Keratinocyte (primary cell): ENCODE measurements around the gene MYT1.
"Not testable (repeated sequence)": the region's sequence is repeated elsewhere in the genome, so short reads cannot be mapped to it uniquely, and the experiment has no call there.

ENCODE experiments used
- CTCF ChIP-seq, 3 experiments: IDR thresholded peaks in 1 of 3; conservative IDR thresholded peaks in 1 of 3; optimal IDR thresholded peaks in 1 of 3; 2 replicates in 2 of 3; 3 replicates in 1 of 3; pipeline versions ENCODE3 to v1.5.1; 2011; ENCODE audit warnings: low read length in 3 of 3, mild to moderate bottlenecking in 3 of 3, moderate library complexity in 2 of 3, control low read depth in 1 of 3, inconsistent platforms in 1 of 3; ENCODE audit not compliant: insufficient read depth in 2 of 3; ENCODE audit errors: extremely low read depth in 1 of 3
- EZH2 ChIP-seq: IDR thresholded peaks from one replicate; pipeline ENCODE4 v1.6.1; 2012; ENCODE audit warnings: inconsistent platforms, mild to moderate bottlenecking, low read length, moderate library complexity

GRCh38 chr20:64178925-64179324, 14.7 kb downstream of the MYT1 start:
- TF ChIP-seq CTCF (optimal IDR thresholded peaks at IDR 0.05 in 1 of 3, IDR thresholded peaks at IDR 0.05 in 1 of 3, conservative IDR thresholded peaks at IDR 0.05 in 1 of 3; ENCODE audit: extremely low read depth in 1 of 3, insufficient read depth in 2 of 3, low read length in 3 of 3); EZH2: not testable (repeated sequence)
